Activated CD8-positive, alpha-beta memory T cell treated with anti-CD3 and anti-CD28 coated beads for 1 hour (primary cell): ENCODE data around the gene BAHCC1.

Source experiments
- DNase-seq, 2 donors: peaks; one replicate each; pipeline ENCODE4 v3.0.0-alpha.2; 2020; ENCODE audit warnings: low read depth in 1 of 2; ENCODE audit errors: extremely low read depth in 1 of 2

BAHCC1 gene

GRCh38 chr17:81459224-81459623, 64.0 kb downstream of the BAHCC1 start:
- no peak for DNase-seq

- DNase-seq, result no peak
These were observed 64.6 kb downstream of the BAHCC1 start for GRCh38 chr17:81459864-81460263.

GRCh38 chr17:81460856-81461460, 65.7 kb downstream of the BAHCC1 start:
- no peak for DNase-seq

GRCh38 chr17:81461607-81462500, 66.6 kb downstream of the BAHCC1 start:
- DNase-seq, result no peak

GRCh38 chr17:81462506-81463125, 67.4 kb downstream of the BAHCC1 start:
- DNase-seq, result no peak

GRCh38 chr17:81463506-81463905, 68.2 kb downstream of the BAHCC1 start:
- no peak for DNase-seq

- no peak for DNase-seq
These were observed 69.3 kb downstream of the BAHCC1 start for GRCh38 chr17:81464586-81464985.

- DNase-seq, result no peak
These were observed 70.7 kb downstream of the BAHCC1 start for GRCh38 chr17:81465910-81466309.

GRCh38 chr17:81466564-81467472, 71.6 kb downstream of the BAHCC1 start:
- DNase-seq, result no peak

GRCh38 chr17:81468111-81468769, 73.0 kb downstream of the BAHCC1 start:
- DNase-seq, result no peak

GRCh38 chr17:81468770-81469121, 73.5 kb downstream of the BAHCC1 start:
- DNase-seq, result no peak

- no peak for DNase-seq
These were observed 74.0 kb downstream of the BAHCC1 start for GRCh38 chr17:81469266-81469665.

GRCh38 chr17:81470270-81470943, 75.2 kb downstream of the BAHCC1 start:
- DNase-seq, result no peak

- no peak for DNase-seq
These were observed 75.9 kb downstream of the BAHCC1 start for GRCh38 chr17:81470944-81471817.

- no peak for DNase-seq
These were observed 76.7 kb downstream of the BAHCC1 start for GRCh38 chr17:81471818-81472456.

- no peak for DNase-seq
These were observed 77.8 kb downstream of the BAHCC1 start for GRCh38 chr17:81473019-81473418.

GRCh38 chr17:81474958-81475357, 79.7 kb downstream of the BAHCC1 start:
- no peak for DNase-seq

GRCh38 chr17:81476097-81476496, 80.8 kb downstream of the BAHCC1 start:
- DNase-seq, result no peak
